ENCODE results near the gene MPRIP.

Gene MPRIP

GRCh38 chr17:17052462-17053221, 10.4 kb downstream of the MPRIP start:
- FAIRE-seq: no peak

- no peak for FAIRE-seq
These were observed 11.5 kb downstream of the MPRIP start for GRCh38 chr17:17053446-17054379.

GRCh38 chr17:17054636-17055035, 12.4 kb downstream of the MPRIP start:
- no peak for FAIRE-seq

GRCh38 chr17:17055286-17056155, 13.3 kb downstream of the MPRIP start:
- no peak for FAIRE-seq

GRCh38 chr17:17056156-17056539, 13.9 kb downstream of the MPRIP start:
- FAIRE-seq: no peak

GRCh38 chr17:17057057-17057551, 14.8 kb downstream of the MPRIP start:
- FAIRE-seq: no peak

- FAIRE-seq: no peak
These were observed 16.0 kb downstream of the MPRIP start for GRCh38 chr17:17058304-17058703.

- no peak for FAIRE-seq
These were observed 17.1 kb downstream of the MPRIP start for GRCh38 chr17:17059301-17059890.

GRCh38 chr17:17060001-17060922, 18.0 kb downstream of the MPRIP start:
- FAIRE-seq: no peak

GRCh38 chr17:17060930-17061329, 18.7 kb downstream of the MPRIP start:
- no peak for FAIRE-seq

- no peak for FAIRE-seq
These were observed 19.3 kb downstream of the MPRIP start for GRCh38 chr17:17061516-17061915.

GRCh38 chr17:17062356-17062755, 20.1 kb downstream of the MPRIP start:
- no peak for FAIRE-seq

GRCh38 chr17:17062866-17063265, 20.6 kb downstream of the MPRIP start:
- FAIRE-seq: no peak

GRCh38 chr17:17063546-17064122, 21.4 kb downstream of the MPRIP start:
- FAIRE-seq: no peak

- no peak for FAIRE-seq
These were observed 22.1 kb downstream of the MPRIP start for GRCh38 chr17:17064322-17064721.

GRCh38 chr17:17066021-17066420, 23.8 kb downstream of the MPRIP start:
- no peak for FAIRE-seq

- FAIRE-seq: no peak
These were observed 25.0 kb downstream of the MPRIP start for GRCh38 chr17:17067257-17067656.

GRCh38 chr17:17069849-17070248, 27.6 kb downstream of the MPRIP start:
- no peak for FAIRE-seq

- FAIRE-seq: no peak
These were observed 28.7 kb downstream of the MPRIP start for GRCh38 chr17:17070931-17071330.

- FAIRE-seq: no peak
These were observed 29.5 kb downstream of the MPRIP start for GRCh38 chr17:17071531-17072360.
